GM12874 (cell line): ENCODE measurements around the gene ALOXE3.

Experiments
- TF ChIP-seq, protein P1 (sequence below): IDR thresholded peaks from 2 replicates; pipeline ENCODE4 v1.5.1; 2011; ENCODE audit warnings: low read depth, mild to moderate bottlenecking, control low read depth, low read length, moderate library complexity; ENCODE audit not compliant: insufficient read depth

Gene ALOXE3

DNA sequence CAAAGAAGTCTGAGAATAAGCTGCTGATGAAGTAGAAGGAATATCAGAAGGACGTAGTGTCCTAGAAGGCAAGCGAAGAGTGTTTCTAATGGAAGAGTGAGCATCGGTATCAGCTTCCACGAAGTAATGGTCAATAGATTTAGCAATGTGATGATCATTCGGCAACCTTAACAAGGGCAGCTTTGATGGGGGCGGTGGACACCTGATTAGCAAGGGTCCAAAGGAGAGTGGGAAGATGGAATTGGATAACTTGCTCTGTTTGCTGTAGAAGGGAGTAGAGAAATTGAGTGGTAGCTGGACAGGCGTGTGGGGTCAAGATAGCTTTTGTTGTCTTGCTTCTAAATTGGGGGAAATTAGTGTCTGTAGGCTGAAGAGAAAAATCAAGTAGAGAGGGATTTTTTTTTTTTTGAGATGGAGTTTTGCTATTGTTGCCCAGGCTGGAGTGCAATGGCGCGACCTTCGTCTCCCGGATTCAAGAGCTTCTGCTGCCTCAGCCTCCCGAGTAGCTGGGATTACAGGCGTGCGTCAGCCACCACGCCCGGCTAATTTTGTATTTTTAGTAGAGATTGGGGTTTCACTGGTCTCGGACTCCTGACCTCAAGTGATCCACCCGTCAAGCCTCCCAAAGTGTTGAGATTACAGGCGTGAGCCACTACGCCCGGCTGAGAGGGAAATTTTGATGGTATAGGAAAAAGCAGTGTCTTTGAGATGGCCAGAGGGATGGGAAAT lies 19.5 kb upstream of the ALOXE3 start:
- TF ChIP-seq, protein P1, sequence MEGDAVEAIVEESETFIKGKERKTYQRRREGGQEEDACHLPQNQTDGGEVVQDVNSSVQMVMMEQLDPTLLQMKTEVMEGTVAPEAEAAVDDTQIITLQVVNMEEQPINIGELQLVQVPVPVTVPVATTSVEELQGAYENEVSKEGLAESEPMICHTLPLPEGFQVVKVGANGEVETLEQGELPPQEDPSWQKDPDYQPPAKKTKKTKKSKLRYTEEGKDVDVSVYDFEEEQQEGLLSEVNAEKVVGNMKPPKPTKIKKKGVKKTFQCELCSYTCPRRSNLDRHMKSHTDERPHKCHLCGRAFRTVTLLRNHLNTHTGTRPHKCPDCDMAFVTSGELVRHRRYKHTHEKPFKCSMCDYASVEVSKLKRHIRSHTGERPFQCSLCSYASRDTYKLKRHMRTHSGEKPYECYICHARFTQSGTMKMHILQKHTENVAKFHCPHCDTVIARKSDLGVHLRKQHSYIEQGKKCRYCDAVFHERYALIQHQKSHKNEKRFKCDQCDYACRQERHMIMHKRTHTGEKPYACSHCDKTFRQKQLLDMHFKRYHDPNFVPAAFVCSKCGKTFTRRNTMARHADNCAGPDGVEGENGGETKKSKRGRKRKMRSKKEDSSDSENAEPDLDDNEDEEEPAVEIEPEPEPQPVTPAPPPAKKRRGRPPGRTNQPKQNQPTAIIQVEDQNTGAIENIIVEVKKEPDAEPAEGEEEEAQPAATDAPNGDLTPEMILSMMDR = no peak

DNA sequence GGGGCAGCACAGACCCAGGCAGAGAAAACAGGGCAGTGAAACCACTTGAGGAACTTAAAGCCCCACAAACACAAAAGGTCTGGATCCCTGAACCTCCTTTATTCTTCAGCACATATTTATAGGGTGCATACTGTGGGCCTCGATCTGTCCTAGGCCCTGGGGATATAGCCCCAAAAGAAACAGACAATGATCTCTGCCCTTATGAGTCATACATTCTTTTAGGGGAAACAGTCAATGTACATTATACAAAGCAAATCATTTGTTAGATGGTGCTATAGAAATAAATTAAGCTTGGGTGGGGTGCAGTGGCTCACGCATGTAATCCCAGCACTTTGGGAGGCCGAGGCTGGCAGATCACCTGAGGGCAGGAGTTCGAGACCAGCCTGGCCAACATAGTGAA lies 15.6 kb upstream of the ALOXE3 start:
- TF ChIP-seq, protein P1 = no peak

DNA sequence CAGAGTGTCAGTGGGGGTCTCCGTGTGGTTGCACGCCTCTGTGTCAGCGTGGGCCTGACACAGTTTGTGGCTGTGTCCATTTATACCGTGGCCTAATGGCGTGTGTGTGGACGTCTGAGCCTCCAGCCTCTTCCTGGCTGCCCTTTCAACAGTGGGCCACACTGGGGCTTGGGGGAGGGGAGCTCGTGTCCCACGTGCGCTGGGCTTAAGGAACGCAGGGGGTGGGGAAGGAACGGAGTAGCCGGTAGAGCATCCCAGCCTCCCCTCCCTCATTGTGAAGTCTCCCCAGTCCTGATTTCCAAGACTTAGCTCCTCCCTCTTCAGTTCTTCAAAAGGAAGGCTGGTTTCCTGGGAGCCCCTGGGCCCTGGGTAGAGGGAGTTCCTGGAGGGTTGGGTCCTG lies 15.1 kb upstream of the ALOXE3 start:
- TF ChIP-seq, protein P1 = no peak

DNA sequence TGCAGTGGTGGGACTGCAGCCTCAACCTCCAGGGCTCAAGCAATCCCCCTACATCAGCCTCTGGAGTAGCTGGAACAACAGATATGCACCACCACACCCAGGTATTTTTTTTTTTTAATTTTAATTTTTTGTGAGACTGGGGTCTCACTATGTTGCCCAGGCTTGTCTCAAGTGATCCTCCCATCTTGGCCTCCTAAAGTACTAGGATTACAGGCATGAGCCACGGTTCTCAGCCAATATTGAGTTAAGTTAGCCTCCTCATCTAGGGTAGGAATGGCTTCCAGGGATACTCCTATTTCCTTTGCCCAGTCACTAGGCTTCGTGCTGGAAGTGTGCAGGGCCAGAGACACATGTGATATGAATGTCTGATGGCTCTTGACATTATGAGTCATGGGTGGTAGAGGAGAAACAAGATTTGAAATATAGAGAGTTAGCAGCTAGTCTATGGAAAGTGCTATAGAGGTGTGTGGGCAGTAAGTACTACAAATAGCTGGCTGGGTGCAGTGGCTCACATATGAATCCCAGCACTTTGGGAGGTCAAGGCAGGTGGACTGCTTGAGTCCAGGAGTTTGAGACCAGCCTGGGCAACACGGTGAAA lies 13.6 kb upstream of the ALOXE3 start:
- TF ChIP-seq, protein P1 = no peak

DNA sequence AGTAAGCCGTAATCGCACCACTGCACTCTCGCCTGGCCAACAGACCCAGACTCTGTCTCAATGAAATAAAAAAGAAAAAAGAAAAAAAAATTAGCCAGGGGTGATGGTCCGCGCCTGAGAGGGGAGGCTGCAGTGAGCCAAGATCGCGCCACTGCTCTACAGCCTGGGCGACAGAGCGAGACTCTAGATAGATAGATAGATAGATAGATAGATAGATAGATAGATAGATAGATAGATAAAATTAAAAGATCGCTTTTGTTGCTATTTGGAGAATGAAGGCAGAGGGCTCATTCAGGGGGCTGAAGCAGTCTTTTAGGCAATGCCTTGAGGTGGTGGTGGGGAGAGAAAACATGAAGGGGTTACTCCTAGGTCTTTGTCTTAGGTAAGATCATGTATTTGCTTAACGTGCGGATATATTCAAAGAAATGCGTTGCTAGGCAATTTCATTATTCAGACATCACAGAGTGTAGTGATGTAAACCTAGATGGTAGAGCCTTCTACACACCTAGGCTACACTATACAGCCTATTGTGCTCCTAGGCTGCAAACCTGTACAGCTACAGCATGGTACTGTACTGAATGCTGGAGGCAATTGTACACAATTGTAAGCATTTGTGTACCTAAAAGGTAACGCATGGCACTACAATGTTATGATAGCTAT lies 9.9 kb upstream of the ALOXE3 start:
- TF ChIP-seq, protein P1 = no peak

DNA sequence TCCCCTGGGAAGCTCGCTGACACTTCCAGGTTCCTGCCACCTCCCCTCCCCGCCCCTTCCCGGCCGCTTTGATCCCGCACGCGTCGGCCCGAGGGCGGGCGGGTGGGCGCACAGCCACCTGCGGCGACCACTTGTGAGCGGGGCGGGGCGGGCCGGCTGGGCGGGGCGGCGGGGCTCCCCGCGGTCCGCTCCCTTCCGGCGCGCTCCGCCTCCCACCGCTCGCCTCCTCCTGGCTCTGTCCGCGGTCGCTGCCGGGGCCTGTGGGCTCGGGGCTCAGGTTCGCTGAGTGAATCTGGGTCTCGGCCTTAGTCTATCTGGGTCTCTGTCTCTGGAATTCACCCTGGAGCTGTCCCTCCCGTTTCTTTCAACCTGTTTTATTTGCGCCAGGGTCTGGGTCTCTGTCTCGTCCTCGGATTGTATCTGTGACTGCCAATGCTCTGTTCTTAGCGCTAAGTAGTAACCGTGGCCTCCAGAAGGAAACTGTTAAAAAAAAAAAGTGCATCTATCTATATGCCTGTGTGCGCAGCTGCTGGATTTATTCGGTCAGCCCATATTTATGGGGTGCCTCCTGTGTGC lies 8.3 kb upstream of the ALOXE3 start:
- TF ChIP-seq, protein P1 = no peak

DNA sequence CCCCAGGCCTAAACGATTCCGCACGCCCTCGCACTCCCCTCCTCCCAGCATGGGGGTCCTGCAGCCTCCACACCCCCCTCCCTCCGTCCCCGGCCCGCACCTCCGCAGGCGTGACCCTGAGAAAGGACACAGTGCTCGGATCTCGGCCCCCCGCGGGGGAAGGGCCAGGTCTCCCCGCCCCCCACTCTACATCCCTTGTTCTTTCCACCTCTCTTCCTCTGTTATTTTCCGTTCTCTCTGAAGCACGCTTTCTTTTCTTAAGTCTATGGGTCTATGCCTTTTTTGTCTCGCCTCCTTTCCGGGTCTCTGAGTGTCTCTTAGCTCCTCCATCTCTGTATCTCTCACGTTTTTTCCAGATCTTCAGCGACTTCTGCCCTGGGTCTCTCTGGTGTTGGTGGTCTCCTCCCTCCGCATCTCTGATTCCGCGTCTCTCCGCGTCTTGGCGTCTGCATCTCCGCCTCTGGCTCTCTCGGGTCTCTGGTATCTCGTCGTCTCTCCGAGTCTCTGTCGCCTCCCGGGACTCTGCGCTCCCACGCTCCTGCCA lies 7.7 kb upstream of the ALOXE3 start:
- TF ChIP-seq, protein P1 = no peak
